Kidney glomerular epithelial cell (primary cell): Measurements from ENCODE around the gene LONRF2.

Experiments
- DNase-seq: peaks from one replicate; lab custom pipeline; 2025; lab: John Stamatoyannopoulos, UW

The LONRF2 gene

GRCh38 chr2:100235581-100235980, 86.7 kb downstream of the LONRF2 start:
- DNase-seq, result no peak

GRCh38 chr2:100235098-100235497, 87.2 kb downstream of the LONRF2 start:
- no peak for DNase-seq

GRCh38 chr2:100234141-100234540, 88.2 kb downstream of the LONRF2 start:
- no peak for DNase-seq

GRCh38 chr2:100233061-100233460, 89.2 kb downstream of the LONRF2 start:
- no peak for DNase-seq

- DNase-seq, result no peak
Observed at GRCh38 chr2:100230754-100231153, 91.5 kb downstream of the LONRF2 start.

GRCh38 chr2:100228967-100229366, 93.3 kb downstream of the LONRF2 start:
- DNase-seq, result no peak

GRCh38 chr2:100228415-100228814, 93.9 kb downstream of the LONRF2 start:
- DNase-seq, result no peak

- no peak for DNase-seq
Observed at GRCh38 chr2:100224988-100225710, 97.2 kb downstream of the LONRF2 start.

GRCh38 chr2:100223502-100223901, 98.8 kb downstream of the LONRF2 start:
- no peak for DNase-seq
